Activated gamma-delta T cell treated with anti-CD3 and anti-CD28 coated beads, Interleukin-2, amount 50 U/mL, for 16 hours (primary cell): ENCODE measurements around the gene HSP90AA1.
"Not testable (repeated sequence)": the region's sequence is repeated elsewhere in the genome, so short reads cannot be mapped to it uniquely, and the experiment has no call there.

ENCODE experiments used
- DNase-seq: peaks from one replicate; pipeline ENCODE4 v3.0.0-alpha.2; 2020; ENCODE audit warnings: low read depth

HSP90AA1 gene

DNA sequence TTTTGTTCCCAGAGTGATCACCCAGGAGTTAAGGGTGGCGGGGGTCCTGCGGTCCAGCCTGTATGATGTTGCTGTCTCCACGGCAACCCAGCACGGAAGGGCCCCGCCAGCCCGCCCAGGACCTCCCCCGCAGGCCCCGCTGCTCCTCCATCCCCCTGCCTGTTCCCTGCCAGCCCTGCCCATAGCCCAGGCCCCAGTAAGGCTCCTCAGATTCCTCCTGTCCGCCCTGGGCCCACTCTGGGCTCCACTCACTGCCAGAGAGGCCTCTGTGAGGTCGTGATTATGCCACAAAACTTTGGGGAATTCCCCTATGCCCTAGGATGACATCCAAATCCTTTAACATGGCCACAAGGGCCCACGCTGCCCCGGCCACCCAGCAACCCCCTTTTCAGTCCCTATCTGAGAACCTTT, 20.8 kb downstream of the HSP90AA1 start:
- DNase-seq = no peak

GRCh38 chr14:102064590-102064989, 22.3 kb downstream of the HSP90AA1 start:
- DNase-seq = not testable (repeated sequence)

GRCh38 chr14:102063808-102064429, 22.9 kb downstream of the HSP90AA1 start:
- no peak for DNase-seq

GRCh38 chr14:102063109-102063807, 23.6 kb downstream of the HSP90AA1 start:
- peak; percentile 52 for DNase-seq

DNA sequence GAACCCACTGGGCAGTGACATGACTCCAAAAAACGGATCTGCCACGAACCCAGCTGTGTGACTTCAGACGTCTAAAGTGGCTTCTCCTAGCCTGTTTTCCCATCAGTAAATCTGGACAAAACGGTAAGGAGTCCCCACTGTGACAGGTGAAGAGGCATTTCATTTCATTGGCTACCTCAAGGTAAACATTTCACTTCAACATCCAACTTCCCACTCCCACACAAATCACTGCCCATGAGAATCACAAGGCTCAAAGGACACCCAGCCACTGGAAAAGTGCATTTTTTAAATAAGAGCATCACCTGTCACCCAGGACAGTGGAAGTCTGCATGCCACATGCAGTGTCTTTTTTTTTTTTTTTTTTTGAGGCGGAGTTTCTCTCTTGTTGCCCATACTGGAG, 27.9 kb downstream of the HSP90AA1 start:
- DNase-seq = no peak

DNA sequence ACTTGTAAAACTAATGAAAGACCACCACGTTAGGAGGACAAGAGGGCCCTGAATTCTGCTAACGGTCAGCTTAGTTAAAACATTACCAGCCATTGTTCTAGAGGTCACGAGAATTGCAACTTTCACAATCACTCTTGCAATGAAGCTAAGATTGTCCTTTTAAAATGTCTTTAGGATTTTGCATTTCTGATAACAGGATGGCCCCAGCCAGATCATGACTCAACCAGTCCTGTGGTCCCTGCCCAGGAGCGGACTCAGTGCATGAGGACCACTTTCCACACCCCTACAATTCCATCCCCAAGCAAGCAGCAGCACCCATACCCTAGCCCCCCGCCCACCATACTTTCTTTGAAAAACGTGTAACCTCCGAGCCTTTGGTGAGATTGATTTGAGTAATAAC, 28.7 kb downstream of the HSP90AA1 start:
- DNase-seq = no peak

- no peak for DNase-seq
Observed at GRCh38 chr14:102057480-102058114, 29.2 kb downstream of the HSP90AA1 start.

GRCh38 chr14:102056694-102057442, 30.0 kb downstream of the HSP90AA1 start:
- no peak for DNase-seq

GRCh38 chr14:102055181-102055901, 31.5 kb downstream of the HSP90AA1 start:
- no peak for DNase-seq

DNA sequence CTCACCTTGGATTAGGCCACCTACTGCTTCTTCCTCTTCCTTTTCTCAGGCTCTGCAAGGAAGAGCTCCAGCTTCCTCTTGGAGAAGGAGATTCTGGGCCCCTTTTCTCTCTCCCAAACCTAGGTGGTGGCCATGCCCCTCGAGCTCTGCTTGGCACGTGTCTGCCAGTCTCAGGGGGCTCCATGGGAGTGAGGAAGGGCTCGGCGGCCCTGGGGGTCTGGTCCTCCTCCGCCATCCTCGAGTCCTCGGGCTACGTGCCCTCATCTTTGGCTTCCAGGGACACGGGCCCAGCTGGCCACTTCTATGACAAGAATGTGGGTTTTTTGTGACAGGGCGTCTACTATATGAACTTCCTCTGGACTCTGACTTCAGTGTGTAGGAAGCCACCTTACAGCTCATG, 34.3 kb downstream of the HSP90AA1 start:
- DNase-seq = no peak

DNA sequence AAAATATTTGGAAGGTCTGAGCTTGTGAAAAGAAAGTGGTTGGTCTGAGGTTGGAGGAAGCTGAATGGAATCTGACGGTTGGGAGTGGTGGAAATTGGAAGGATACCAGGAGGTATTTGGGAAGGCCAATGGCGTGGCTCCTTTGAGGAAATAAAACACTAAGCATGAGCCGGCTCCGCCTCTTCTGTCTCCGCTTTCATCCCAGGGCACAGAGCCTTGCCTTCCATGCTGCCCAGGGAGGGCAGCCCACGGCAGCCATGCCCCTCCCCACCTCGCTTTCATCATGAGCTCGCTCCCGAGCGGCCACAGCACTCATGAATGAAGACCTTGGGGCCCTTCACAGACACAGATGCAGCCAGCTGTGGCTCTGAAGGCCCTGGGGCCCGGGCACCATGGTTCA, 36.2 kb downstream of the HSP90AA1 start:
- no peak for DNase-seq

DNA sequence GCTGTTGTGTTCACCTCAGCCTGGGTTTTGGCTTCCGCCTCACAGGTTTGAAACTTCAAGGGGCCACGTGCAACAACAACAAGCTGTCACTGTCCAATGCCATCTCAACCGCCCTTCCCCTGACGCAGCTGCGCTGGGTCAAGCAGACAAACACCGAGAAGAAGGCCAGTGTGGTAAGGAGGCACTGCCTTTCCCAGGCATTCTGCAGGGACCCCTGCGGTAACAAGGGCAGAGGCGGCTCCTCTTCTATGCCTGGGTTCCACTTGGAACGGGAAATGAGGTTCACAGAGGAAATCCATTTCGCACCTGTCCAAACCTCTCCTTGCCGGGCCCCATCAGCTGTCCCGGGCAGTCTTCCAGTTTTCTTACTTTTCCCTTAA, 36.8 kb downstream of the HSP90AA1 start:
- DNase-seq = no peak

DNA sequence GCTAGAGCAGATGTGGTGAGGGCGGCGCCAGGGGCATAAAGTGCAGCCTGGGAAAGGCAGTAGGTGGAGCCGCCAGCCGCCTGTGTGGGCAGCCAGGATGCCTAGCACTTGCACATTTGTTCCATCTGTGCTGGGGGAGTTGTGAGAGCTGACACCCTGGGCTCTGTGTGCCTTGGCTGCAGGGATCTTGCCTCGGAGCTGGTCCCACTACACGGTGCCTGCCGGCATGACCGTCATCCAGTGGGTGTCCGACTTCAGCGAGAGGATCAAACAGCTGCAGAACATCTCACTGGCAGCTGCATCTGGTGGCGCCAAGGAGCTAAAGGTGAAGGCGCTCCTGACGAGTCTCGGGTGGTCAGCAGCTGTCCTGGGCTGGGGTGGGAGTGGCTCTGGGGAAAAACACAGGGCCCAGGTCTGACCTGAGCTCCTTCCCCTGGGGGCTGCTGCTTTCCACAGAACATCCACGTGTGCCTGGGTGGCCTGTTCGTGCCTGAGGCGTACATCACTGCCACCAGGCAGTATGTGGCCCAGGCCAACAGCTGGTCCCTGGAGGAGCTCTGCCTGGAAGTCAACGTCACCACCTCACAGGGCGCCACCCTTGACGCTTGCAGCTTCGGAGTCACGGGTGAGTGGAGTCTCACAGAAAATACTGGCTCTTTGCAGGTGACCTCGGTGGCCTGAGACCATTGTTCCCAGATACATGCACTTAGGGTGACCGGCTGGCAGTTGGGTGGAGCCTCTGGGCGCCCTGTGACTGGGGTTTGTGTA, 37.4 kb downstream of the HSP90AA1 start:
- no peak for DNase-seq

DNA sequence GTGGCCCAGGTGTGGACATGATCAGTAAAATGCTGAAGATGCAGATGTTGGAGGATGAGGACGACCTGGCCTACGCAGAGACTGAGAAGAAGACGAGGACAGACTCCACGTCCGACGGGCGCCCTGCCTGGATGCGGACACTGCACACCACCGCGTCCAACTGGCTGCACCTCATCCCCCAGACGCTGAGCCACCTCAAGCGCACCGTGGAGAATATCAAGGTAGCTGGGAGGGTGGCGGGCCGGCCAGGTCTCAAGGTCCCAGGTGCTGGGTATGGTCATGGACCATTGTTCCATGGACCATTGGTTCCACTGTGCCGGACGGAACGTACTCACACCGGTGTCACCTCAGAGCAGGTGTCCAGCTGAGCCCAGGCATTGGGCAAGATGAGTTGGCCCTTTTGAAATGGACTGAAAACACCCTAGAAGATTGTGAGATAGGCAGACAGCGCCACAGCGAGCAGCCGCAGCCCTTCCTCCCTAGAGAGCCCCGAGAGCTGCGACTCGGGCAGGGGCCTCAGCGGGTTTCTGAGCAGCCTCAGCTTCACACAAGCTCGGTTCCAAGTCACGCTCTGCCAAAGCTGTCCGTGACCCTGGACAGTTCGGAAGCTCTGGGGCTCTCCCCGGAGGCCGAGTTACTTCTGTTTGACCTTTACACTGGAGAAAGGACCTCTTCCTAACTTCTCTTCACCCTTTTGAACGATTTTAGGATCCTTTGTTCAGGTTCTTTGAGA, 38.9 kb downstream of the HSP90AA1 start:
- DNase-seq = no peak

DNA sequence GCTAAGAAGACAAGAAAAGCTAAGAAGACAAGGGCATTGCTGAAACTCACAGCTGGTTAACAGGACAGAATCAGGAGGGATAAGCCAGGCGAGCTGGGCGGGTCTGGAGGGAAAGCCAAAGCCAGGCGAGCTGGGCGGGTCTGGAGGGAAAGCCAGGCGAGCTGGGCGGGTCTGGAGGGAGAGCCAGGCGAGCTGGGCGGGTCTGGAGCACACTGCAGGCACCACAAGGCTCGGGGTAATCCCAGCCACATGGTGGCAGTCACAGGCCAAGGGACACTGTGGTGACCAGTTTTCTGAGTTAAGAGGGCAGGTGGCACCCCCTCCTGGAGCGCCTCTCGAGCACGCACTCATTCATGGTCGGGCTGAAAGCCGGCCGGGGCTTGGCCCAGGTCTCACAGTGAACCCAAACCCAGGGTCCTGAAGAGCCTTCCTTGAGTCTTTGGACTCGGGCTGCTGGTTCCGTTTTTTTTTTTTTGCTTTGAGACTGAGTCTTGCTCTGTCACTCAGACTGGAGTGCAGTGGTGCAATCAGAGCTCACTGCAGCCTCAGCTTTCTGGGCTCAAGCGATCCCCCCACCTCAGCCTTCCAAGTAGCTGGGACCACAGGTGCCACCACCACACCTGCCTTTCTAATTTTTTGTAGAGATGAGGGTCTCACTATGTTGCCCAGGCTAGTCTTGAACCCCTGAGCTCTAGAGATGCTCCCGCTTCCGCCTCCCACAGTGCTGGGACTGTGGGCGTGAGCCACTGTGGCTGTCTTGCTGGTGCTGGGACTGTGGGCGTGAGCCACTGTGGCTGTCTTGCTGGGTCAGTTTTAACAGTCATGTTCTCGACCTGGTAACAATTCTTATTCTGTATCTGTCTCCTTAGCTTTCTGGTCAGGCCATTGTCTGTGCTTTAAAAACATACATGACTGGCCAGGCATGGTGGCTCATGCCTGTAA, 40.2 kb downstream of the HSP90AA1 start:
- no peak for DNase-seq

DNA sequence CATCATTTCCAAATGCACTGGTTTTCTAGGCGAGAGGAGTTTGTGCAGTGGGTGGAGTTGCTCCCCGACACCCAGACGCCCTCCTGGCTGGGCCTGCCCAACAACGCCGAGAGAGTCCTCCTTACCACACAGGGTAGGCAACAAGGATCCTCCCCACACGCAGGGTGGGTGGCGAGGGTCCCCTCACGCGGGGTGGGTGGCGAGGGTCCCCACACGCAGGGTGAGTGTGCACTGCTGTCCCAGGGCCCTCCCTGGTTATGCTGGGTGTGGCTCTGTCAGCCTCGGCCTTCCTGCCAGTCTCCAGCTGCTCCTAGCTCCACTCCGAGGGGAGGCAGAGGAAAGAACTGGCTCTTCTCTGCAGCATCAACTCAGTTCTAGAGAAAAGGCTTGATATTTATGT, 42.3 kb downstream of the HSP90AA1 start:
- DNase-seq = no peak

GRCh38 chr14:102043251-102044025, 43.4 kb downstream of the HSP90AA1 start:
- DNase-seq = no peak

DNA sequence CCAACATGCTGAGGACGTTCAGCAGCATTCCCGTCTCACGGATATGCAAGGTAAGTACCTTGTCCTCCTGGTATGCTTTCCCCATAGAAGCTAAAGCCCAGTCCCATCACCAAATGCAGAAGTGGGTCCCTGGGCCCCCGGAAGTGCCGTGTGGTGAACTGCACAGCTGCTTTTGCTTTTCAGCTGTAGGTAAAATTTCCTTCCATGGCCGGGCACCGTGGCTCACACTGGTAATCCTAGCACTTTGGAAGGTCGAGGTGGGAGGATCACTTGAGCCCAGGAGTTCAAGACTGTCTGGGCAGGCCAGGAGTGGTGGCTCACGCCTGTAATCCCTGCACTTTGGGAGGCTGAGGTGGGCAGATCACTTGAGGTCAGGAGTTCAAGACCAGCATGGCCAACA, 44.1 kb downstream of the HSP90AA1 start:
- no peak for DNase-seq

GRCh38 chr14:102040153-102040552, 46.7 kb downstream of the HSP90AA1 start:
- no peak for DNase-seq
